ENCODE measurements around the gene CSF3R. TPM values are rescaled to one million over a fixed set of nuclear protein-coding genes. Genes with fewer than 3 reads are reported as not detected.
"Not testable (repeated sequence)": the region's sequence is repeated elsewhere in the genome, so short reads cannot be mapped to it uniquely, and the experiment has no call there.

Gene CSF3R
- total RNA-seq, 3 donors from 2014 or later (not counting 1 experiment from before 2014, with no cell fraction given) = 5.7 to 74.9 (median 11.7) TPM

GRCh38 chr1:36502616-36503015 is 19.9 kb upstream of the CSF3R start:
- H3K36me3 ChIP-seq (ENCODE audit: control insufficient read depth, insufficient read depth, low read length) = no peaks in the 10 kb centered on the region
- Mint-ChIP-seq H3K36me3 (no peaks in the 10 kb centered on the region), H3K27me3 (ENCODE audit: low read depth in 2 of 2) (peaks cover 9 to 13% of the 10 kb centered on the region in 2 donors), H3K4me3 (no peak overlapping the region), H3K9me3 (no peaks in the 10 kb centered on the region), H3K27ac (no peak overlapping the region), H3K4me1 (no peaks in the 10 kb centered on the region)
- no peak overlapping the region for H3K27ac ChIP-seq (ENCODE audit: low read length)
- H3K9me3 ChIP-seq (ENCODE audit: control insufficient read depth, insufficient read depth, low read length) = no peaks in the 10 kb centered on the region
- no peak overlapping the region for H3K4me3 ChIP-seq (ENCODE audit: low read length)
- H3K4me1 ChIP-seq (ENCODE audit: control insufficient read depth, insufficient read depth, low read length) = no peaks in the 10 kb centered on the region
- peaks cover 5% of the 10 kb centered on the region for H3K27me3 ChIP-seq (ENCODE audit: control insufficient read depth, insufficient read depth, low read length)
- 100% methylated on average over 1 of the region's 2 CpGs for WGBS (ENCODE audit: insufficient coverage)
- DNase-seq (no peak), ATAC-seq (no peak)
- intact Hi-C loops (cut with micrococcal nuclease) = no loop called here
- TF ChIP-seq, protein P1, sequence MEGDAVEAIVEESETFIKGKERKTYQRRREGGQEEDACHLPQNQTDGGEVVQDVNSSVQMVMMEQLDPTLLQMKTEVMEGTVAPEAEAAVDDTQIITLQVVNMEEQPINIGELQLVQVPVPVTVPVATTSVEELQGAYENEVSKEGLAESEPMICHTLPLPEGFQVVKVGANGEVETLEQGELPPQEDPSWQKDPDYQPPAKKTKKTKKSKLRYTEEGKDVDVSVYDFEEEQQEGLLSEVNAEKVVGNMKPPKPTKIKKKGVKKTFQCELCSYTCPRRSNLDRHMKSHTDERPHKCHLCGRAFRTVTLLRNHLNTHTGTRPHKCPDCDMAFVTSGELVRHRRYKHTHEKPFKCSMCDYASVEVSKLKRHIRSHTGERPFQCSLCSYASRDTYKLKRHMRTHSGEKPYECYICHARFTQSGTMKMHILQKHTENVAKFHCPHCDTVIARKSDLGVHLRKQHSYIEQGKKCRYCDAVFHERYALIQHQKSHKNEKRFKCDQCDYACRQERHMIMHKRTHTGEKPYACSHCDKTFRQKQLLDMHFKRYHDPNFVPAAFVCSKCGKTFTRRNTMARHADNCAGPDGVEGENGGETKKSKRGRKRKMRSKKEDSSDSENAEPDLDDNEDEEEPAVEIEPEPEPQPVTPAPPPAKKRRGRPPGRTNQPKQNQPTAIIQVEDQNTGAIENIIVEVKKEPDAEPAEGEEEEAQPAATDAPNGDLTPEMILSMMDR (IDR thresholded peaks at IDR 0.05) = no peak

DNA sequence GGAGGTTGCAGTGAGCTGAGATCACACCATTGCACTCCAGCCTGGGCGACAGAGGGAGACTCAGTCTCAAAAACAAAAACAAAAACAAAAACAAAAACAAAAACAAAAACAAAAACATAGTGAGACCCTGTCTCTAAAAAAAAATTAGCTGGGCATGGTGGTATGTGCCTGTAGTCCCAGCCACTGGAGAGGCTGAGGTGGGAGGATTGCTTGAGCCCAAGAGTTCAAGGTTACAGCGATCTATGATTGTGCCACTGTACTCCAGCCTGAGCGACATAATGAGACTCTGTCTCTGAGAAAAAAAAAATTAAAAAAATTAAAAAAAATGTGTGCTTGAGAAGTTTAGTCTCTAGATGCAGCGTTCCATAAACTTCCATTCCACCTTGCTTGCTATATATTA is 19.2 kb upstream of the CSF3R start:
- WGBS (ENCODE audit: insufficient coverage) = 94% methylated on average over 2 of the region's 4 CpGs
- H3K27me3 ChIP-seq (ENCODE audit: control insufficient read depth, insufficient read depth, low read length); H3K4me3 ChIP-seq (ENCODE audit: low read length); DNase-seq; H3K4me1 Mint-ChIP-seq; H3K4me3 Mint-ChIP-seq; H3K36me3 ChIP-seq (ENCODE audit: control insufficient read depth, insufficient read depth, low read length); H3K4me1 ChIP-seq (ENCODE audit: control insufficient read depth, insufficient read depth, low read length); H3K9me3 Mint-ChIP-seq; H3K9me3 ChIP-seq (ENCODE audit: control insufficient read depth, insufficient read depth, low read length); ATAC-seq; H3K27ac Mint-ChIP-seq; intact Hi-C loops (cut with micrococcal nuclease); H3K36me3 Mint-ChIP-seq; H3K27ac ChIP-seq (ENCODE audit: low read length): not testable (repeated sequence)
- H3K27me3 Mint-ChIP-seq (ENCODE audit: low read depth in 2 of 2) = peaks cover 9 to 13% of the 10 kb centered on the region in 2 donors

- Histone ChIP-seq H3K4me3 (ENCODE audit: low read length) (no peak overlapping the region), H3K9me3 (ENCODE audit: control insufficient read depth, insufficient read depth, low read length) (no peaks in the 10 kb centered on the region), H3K27ac (ENCODE audit: low read length) (no peak overlapping the region), H3K4me1 (ENCODE audit: control insufficient read depth, insufficient read depth, low read length) (no peaks in the 10 kb centered on the region), H3K36me3 (ENCODE audit: control insufficient read depth, insufficient read depth, low read length) (no peaks in the 10 kb centered on the region), H3K27me3 (ENCODE audit: control insufficient read depth, insufficient read depth, low read length) (no peaks in the 10 kb centered on the region)
- Mint-ChIP-seq H3K9me3 (no peaks in the 10 kb centered on the region), H3K27ac (no peak overlapping the region), H3K4me3 (no peak overlapping the region), H3K36me3 (no peaks in the 10 kb centered on the region), H3K27me3 (ENCODE audit: low read depth in 2 of 2) (peaks cover 4 to 19% of the 10 kb centered on the region in 2 donors), H3K4me1 (no peaks in the 10 kb centered on the region)
- 92% methylated on average over 1 of the region's 2 CpGs for WGBS (ENCODE audit: insufficient coverage)
- intact Hi-C loops (cut with micrococcal nuclease) = no loop called here
- TF ChIP-seq, protein P1 (IDR thresholded peaks at IDR 0.05) = no peak
- no peak for ATAC-seq
- DNase-seq = no peak
These were observed 14.5 kb upstream of the CSF3R start for GRCh38 chr1:36497207-36497606.

GRCh38 chr1:36494971-36495370 is 12.3 kb upstream of the CSF3R start:
- no peak for DNase-seq
- Histone ChIP-seq H3K27ac (ENCODE audit: low read length) (no peak overlapping the region), H3K36me3 (ENCODE audit: control insufficient read depth, insufficient read depth, low read length) (no peaks in the 10 kb centered on the region), H3K27me3 (ENCODE audit: control insufficient read depth, insufficient read depth, low read length) (no peaks in the 10 kb centered on the region), H3K9me3 (ENCODE audit: control insufficient read depth, insufficient read depth, low read length) (no peaks in the 10 kb centered on the region), H3K4me3 (ENCODE audit: low read length) (no peak overlapping the region), H3K4me1 (ENCODE audit: control insufficient read depth, insufficient read depth, low read length) (no peaks in the 10 kb centered on the region)
- H3K9me3 Mint-ChIP-seq = no peaks in the 10 kb centered on the region
- H3K4me3 Mint-ChIP-seq = no peak overlapping the region
- H3K4me1 Mint-ChIP-seq = no peaks in the 10 kb centered on the region
- no peaks in the 10 kb centered on the region for H3K36me3 Mint-ChIP-seq
- ATAC-seq = no peak
- intact Hi-C loops (cut with micrococcal nuclease) = no loop called here
- TF ChIP-seq, protein P1 (IDR thresholded peaks at IDR 0.05) = no peak
- H3K27ac Mint-ChIP-seq = no peak overlapping the region
- WGBS (ENCODE audit: insufficient coverage) = 85% methylated on average over 5 of the region's 5 CpGs
- H3K27me3 Mint-ChIP-seq (ENCODE audit: low read depth in 2 of 2) = peaks cover 7 to 21% of the 10 kb centered on the region in 2 donors
